ENCODE results near the gene GTPBP3.

DNA sequence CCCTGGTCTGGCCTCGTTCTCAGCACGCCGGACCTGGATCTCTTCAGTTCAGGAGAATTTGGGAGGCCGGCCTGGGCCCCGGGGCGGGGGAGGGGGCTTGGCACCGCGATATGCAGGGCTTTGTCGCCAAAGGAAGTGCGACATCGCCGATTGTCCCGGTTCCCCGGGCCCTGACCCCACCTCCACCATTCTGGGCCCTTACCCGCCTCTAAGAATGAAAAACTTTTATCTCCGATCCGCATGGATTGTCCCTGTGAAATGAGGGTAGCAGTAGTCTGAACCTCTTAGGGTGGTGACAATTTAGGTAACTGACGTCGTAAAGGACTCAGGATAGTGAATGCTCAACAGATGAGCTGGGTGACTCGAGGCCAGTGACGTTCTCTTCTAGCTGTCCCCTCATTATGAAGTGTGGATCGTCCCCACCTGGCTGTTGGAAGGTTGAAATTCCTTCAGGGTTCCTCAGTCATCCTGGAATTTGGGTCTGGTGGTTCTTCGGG, 27.3 kb upstream of the GTPBP3 start:
- TF ChIP-seq, protein P1, sequence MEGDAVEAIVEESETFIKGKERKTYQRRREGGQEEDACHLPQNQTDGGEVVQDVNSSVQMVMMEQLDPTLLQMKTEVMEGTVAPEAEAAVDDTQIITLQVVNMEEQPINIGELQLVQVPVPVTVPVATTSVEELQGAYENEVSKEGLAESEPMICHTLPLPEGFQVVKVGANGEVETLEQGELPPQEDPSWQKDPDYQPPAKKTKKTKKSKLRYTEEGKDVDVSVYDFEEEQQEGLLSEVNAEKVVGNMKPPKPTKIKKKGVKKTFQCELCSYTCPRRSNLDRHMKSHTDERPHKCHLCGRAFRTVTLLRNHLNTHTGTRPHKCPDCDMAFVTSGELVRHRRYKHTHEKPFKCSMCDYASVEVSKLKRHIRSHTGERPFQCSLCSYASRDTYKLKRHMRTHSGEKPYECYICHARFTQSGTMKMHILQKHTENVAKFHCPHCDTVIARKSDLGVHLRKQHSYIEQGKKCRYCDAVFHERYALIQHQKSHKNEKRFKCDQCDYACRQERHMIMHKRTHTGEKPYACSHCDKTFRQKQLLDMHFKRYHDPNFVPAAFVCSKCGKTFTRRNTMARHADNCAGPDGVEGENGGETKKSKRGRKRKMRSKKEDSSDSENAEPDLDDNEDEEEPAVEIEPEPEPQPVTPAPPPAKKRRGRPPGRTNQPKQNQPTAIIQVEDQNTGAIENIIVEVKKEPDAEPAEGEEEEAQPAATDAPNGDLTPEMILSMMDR (conservative IDR thresholded peaks at IDR 0.05; ENCODE audit: low read depth, low read length), result no peak
- TF ChIP-seq EZH2 (IDR thresholded peaks at IDR 0.05; ENCODE audit: borderline replicate concordance, low read depth, low read length, poor library complexity, severe bottlenecking), result no peak

Measured in A673 (cell line).